NCI-H82 (cell line): ENCODE measurements around the gene LILRA2.
"Not testable (repeated sequence)": the region's sequence is repeated elsewhere in the genome, so short reads cannot be mapped to it uniquely, and the experiment has no call there.

Experiments used
- DNase-seq: peaks from one replicate; lab custom pipeline; 2025; lab: John Stamatoyannopoulos, UW

LILRA2 gene

DNA sequence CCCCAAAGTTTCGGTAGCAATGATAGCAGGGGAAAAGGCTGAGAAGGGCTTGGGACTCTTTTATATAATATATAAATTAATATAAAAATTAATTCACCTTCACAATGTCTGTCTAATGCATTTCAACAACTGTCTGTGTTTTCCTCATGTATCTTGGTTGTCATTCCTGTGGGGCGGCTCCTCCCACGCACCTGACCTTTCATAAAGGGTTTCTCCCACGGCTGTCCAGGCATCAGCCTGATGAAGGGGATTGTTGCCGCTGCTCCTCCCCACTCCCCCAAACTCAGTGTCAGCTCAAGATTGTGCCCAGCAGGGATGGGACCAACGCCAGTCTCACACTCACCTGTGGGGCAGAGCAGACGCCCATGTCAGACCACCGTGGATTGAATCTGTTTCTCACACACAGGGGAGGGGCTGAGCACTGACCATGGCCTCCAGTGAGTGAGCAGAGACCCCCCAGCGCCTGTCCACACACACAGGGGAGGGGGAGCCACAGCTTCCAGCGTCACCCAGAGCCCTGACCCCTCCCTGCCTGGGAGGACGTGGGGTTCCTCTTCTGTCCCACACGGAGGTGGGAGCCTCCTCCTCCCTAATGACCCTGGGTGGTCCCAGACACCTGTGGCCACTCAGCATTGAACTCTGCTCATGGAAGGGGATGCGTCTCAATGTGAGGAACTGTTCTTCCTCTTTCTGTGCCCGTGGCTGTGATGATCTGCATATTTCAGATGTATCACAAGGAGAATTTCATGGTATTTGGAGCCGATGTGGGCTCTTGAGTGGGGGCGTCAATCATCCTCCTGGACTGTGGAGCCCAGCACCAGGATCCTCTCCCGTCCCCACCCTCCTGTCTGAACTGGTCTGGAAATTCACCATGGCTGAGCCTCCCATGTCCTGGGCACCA is 1.6 kb upstream of the LILRA2 start:
- DNase-seq = not testable (repeated sequence)

GRCh38 chr19:54572696-54573311 is 786 bp upstream of the LILRA2 start:
- no peak for DNase-seq

DNA sequence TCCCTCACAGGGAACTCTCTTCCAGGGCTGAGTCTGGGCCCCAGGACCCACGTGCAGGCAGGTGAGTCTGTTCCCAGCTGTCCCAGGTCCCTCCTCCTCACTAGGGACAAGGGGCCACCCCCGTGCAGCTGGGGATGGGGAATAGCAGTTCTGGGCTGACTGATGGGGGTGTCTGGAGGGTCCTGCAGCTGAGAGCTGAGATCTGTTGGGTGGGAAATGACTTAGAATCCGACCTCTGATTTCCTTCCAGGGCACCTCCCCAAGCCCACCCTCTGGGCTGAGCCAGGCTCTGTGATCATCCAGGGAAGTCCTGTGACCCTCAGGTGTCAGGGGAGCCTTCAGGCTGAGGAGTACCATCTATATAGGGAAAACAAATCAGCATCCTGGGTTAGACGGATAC is 461 bp downstream of the LILRA2 start:
- no peak for DNase-seq

DNA sequence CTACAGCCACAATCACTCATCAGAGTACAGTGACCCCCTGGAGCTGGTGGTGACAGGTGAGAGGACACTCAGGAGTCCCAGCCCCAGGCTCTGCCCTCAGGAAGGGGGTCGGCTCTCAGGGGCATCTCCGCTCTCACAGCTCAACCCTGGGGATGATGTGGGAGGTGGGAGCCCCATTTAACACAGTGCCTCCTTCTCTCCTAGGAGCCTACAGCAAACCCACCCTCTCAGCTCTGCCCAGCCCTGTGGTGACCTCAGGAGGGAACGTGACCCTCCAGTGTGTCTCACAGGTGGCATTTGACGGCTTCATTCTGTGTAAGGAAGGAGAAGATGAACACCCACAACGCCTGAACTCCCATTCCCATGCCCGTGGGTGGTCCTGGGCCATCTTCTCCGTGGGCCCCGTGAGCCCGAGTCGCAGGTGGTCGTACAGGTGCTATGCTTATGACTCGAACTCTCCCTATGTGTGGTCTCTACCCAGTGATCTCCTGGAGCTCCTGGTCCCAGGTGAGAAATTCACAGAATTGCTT is 1.0 kb downstream of the LILRA2 start:
- no peak for DNase-seq

- not testable (repeated sequence) for DNase-seq
These were observed 1.6 kb downstream of the LILRA2 start for GRCh38 chr19:54575205-54575604.

DNA sequence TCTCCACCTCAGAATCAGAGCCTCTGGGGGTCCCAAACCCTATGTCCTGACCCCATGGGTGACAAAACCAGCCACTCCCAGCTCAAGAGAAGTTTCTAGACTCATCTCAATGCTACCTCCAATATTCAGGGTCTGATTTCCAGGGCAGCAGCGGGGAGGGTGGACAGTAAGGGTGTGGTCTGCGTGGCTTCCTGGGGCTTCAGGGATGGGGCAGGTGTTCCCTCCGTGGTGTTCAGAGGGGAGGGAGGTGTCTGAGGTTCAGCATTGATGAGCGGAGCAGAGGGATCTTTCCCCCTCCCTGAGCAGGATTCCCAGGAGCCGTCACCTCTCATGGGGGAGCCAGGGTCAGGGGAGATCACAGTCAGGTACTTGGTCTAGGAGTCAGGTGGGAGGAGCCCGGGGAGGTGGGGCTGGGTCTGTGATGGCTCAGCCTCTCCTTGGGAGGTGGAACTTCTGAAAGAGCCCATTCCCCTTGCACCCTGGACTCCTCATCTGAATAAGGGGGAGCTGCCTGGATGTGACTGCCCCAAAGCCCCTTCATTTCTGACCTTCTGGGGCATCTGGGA is 2.9 kb downstream of the LILRA2 start:
- no peak for DNase-seq

- no peak for DNase-seq
These were observed 3.7 kb downstream of the LILRA2 start for GRCh38 chr19:54577334-54577733.

DNA sequence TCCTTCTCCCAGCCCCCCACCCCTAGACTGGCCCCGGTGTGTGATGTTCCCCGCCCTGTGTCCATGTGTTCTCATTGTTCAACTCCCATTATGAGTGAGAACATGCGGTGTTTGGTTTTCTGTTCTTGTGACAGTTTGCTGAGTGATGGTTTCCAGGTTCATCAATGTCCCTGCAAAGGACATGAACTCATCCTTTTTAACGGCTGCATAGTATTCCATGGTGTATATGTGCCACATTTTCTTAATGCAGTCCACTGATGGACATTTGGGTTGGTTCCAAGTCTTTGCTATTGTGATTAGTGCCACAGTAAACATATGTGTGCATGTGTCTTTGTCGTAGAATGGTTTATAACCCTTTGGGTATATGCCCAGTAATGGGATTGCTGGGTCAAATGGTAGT is 4.7 kb downstream of the LILRA2 start:
- DNase-seq = not testable (repeated sequence)

DNA sequence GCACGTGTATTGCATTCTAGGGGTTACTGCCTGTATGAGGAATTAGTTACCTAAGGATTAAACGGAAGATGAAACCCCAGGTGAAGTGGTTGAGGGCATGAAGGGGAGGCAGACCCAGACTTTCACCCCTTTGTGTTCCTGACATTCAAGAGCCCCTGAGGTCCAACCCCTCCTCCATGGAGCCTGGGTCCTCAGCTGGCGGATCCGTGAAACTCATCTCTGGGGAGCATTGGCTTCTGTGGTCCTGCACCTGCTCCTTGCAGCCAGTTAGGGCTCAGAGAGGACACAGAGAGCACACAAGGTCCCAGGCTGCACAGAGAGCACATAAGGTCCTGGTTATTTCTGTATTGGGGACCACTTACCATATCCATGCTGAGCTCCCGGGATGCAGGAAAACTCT is 12.8 kb downstream of the LILRA2 start:
- DNase-seq = no peak

- no peak for DNase-seq
These were observed 13.4 kb downstream of the LILRA2 start for GRCh38 chr19:54587026-54587425.

GRCh38 chr19:54593445-54593844 is 19.9 kb downstream of the LILRA2 start, which contains the start of gene LILRA1:
Gene LILRA1 (plus strand): TSS chr19:54593632. CDS start chr19:54594245, 613 bp downstream.
- not testable (repeated sequence) for DNase-seq

GRCh38 chr19:54593931-54594626 is 20.5 kb downstream of the LILRA2 start:
- not testable (repeated sequence) for DNase-seq

GRCh38 chr19:54594737-54595136 is 21.1 kb downstream of the LILRA2 start:
- no peak for DNase-seq

- not testable (repeated sequence) for DNase-seq
These were observed 22.3 kb downstream of the LILRA2 start for GRCh38 chr19:54595680-54596436.

- no peak for DNase-seq
These were observed 26.6 kb downstream of the LILRA2 start for GRCh38 chr19:54600212-54600611.

GRCh38 chr19:54606230-54606629 is 32.6 kb downstream of the LILRA2 start:
- DNase-seq = no peak

DNA sequence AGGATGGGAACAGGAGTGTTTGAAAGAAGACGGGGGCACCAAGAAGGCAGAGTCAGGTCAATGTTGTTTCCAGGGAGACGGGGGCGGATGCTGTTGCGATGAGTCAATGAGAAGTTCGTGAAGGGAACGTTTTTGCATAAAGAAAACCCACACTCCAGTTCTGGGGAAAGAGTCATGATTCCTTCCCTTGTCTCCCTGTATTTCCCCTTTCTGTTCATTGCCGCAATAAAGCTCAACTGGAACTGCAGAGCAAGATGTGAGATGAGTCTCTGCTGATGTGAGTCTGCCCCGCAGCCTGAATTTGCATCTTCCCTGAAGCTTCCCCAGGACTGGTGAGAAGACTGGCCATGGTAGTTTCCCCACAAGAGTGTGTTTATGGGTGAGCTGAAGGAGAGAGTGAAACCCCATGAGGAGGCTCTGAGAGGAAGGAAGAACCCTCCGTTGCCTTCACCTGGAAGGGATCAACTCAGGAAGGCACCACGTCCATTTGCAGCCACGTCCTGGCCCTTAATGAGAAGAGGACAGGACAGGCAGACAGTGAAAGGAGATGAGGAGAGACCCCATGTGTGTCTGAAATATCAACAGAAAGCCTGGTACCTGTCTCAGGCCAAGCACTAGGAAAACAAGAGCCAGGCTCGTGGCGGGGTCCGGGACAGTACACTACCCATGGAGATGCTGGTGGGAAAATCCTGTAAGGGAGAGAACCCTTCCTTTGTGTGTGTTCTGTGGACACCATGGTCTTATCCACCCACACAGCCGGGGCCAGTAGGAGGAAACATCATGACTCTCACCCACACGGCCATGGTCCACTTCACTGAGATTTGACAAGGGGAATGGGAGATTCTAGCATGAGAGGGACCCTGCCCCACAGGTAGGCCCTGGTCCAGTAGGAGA is 33.5 kb downstream of the LILRA2 start:
- DNase-seq = no peak

DNA sequence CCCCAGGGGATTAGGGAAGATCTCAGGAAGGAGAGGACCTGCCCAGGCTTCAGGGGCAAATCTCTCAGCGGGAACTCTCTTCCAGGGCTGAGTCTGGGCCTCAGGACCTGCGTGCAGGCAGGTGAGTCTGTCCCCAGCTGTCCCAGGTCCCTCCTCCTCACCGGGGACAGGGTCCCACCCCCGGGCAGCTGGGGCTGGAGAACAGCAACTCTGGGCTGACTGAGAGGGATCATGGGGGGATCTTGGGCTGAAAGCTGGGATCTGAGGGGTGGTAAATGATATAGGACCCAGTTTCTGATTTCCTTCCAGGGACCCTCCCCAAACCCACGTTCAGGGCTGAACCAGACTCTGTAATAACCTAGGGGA is 34.2 kb downstream of the LILRA2 start:
- DNase-seq = no peak

DNA sequence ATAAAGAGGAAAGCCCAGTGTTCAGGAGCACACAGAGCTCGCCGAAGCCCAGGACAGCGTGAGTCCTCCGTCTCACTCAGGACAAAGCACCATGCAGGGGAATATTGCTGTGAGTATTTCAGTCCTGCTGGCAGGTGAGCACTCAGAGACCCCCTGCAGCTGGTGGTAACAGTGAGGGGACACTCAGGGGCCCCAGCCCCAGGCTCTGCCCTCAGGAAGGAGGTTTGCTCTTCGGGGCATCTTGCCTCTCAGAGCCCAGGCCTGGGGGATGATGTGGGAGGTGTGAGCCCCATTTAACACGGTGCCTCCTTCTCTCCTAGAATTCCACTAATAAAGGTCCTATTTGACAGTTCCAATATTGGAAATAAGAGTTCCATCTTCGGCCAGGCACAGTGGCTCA is 34.6 kb downstream of the LILRA2 start:
- no peak for DNase-seq

DNA sequence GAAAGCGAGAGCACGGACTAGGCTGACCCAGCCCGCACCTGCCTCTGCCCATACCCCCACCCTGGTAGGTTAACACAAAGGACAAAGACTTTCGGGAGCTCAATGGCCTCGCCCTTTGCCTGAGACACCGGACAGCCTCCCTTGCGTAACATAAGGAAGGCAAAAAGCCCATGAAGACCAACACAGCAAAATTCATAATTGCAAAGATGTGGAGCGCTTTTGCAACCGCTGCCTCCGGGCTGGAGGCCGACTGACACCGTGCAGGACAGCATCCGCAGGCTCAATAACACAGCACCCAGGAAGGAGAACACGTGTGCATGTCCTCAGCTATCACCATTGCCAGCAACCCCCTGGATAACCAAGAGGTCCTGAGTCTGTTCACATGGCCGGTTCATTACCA is 35.2 kb downstream of the LILRA2 start:
- no peak for DNase-seq
